Activated gamma-delta T cell (primary cell): Measurements from ENCODE around the gene FGF5.
"Not testable (repeated sequence)": the region's sequence is repeated elsewhere in the genome, so short reads cannot be mapped to it uniquely, and the experiment has no call there.

ENCODE experiments used
- DNase-seq: peaks from one replicate; lab custom pipeline; 2025; lab: John Stamatoyannopoulos, UW
- total RNA-seq, 2 donors: gene quantifications; one replicate each; lab custom pipeline; 2026; lab: John Stamatoyannopoulos, UW

FGF5 gene, protein sequence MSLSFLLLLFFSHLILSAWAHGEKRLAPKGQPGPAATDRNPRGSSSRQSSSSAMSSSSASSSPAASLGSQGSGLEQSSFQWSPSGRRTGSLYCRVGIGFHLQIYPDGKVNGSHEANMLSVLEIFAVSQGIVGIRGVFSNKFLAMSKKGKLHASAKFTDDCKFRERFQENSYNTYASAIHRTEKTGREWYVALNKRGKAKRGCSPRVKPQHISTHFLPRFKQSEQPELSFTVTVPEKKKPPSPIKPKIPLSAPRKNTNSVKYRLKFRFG
- 0 reads per million in 2 donors for total RNA-seq

DNA sequence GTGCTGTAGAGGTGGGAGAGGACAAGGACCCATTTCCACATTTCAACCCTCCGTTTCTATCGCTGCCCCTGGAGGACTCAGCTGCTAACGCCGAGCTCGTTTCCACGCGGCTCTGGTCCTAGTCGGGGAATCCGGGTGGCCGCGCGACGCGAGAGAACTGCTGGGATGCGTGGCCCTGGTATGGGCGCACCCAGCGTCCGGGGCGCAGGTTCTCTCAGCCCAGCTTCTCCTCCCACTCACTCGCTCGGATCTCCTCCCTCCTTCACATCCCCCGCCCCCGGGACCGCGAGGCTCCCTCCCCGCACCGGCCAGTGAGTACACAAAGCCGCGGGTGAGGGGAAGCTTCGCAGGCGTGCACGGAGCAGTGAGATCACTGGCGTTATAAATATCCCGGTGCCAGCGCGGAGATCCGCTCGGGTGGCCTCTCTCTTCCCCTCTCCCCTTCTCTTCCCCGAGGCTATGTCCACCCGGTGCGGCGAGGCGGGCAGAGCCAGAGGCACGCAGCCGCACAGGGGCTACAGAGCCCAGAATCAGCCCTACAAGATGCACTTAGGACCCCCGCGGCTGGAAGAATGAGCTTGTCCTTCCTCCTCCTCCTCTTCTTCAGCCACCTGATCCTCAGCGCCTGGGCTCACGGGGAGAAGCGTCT is at the start of gene FGF5:
Gene FGF5, plus strand, starts transcription at position 412 of the 649 bp plus-strand sequence. Its CDS starts 161 bp downstream, at position 573.
- no peak for DNase-seq

DNA sequence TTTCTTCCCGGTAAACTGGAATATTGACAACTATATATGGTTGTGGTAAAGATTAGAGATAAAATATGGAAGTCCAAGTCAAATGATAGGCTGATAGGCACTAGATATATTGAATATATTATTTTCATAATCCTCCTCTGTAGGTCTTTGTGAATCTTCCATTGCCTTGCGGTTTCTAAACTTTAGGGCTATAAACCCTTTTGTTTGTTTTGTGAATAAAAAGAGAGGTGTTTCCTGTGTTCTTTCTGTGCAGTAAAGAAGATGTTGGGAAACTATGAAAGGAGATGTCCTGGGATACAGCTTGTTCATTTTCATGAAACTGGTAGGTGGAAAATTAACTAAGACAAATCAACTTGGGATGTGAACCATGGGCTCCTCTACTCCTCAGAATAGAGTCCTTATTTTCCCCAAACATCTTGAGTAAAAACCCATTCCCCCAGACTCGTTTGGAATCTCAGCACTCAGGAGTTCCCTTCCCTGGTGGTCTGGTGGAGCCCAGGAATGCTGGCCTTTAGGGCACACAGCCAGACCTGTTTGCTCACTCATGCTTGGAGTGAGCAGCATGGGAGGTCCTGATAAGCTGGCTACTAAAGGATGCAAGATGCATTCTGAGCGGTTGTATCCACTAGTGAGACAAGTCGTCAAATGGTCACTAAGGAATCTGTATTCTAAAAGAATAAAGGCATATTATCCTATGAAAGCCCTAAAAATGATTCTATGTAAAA is 47.0 kb upstream of the FGF5 start:
- no peak for DNase-seq

DNA sequence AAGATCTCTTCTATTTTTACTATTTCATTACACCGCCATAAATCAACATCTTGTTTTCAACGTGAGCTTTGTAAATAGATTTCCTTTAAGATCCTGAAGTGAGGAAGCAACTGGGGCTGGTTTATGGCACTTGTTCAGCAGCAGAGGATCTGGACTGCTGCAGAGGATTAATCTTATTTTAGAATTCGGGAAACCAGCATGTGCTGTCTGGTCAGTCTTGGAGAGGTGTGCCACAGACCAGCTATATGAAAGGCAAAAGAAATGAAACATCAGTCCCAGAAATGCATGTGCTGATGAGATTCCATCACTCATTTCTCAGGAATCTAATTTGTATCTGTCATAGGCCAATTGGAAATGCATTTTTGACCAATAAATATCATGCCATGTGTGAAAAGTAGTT is 45.8 kb upstream of the FGF5 start:
- no peak for DNase-seq

DNA sequence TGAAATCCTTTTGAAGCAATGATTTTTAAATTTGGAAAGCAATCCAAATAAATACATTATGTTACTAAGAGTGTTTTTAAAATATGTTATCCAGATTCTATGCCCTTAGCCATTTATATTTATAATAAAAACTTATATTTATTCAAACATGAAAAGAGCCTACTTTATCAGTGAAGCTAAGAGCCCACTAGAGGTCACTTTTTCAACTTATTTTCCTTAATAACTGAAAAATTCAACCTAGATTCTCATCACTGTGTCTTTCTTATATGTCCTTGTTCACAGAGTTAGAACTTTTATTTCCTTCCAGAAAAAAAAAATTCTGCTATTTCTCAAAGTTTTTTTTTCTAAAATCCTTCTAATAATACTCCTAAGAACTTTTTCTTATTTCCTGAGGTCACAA is 45.3 kb upstream of the FGF5 start:
- DNase-seq, result no peak

DNA sequence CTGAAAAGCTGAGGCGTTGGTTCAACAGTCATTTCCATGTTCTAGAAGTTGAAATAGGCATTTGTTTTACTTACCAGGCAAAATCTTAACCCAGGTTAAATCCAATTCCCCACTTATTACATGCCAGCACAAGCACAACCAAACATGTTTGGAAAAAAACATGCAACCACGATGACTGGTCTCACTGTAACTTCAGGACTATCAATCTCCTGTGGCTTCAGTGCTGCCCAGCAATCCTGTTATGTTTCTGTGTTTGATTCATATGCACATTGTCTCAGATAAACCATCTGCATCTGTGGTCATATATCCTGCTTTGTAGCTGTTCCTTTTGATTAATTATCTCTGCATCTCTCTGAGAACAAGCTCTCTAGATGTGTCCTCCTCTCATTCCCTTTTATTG is 40.9 kb upstream of the FGF5 start:
- DNase-seq, result no peak

DNA sequence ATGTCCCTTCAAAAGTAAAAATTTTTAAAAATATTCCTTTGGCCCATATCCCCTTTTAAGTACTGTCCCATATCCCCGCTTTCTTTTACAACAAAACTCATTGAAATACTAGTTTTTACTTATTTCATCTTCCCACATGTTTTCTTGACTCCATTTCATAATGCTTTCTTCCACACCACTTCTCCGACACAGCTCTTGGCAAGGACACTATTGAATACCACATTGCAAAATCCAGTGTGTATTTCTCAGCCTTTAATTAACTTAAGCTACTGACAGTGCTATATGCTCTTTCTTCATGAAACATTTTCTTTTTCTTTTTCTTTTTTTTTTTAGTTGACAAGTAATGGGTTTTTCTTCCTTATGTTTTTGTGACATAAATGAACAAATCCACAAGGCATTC is 40.4 kb upstream of the FGF5 start:
- no peak for DNase-seq

DNA sequence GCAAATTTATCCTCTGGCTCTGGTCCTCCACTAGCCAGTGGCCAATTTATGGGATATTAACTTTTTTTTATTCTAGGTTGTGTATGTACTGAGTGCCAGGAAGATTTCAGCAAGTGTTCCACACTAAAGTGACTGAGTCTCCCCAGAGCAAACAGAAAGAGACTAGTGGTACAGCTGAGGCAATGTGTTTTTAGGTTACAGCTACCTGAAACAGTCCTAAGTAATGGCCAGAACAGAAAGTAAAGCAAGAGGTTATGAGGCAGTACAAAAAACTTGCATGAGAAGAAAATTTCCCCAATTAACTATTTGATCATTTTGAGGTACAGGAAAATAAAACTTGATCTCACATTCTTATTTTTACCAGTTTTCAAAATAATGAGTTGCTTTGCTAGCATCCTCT is 38.0 kb upstream of the FGF5 start:
- DNase-seq, result no peak

DNA sequence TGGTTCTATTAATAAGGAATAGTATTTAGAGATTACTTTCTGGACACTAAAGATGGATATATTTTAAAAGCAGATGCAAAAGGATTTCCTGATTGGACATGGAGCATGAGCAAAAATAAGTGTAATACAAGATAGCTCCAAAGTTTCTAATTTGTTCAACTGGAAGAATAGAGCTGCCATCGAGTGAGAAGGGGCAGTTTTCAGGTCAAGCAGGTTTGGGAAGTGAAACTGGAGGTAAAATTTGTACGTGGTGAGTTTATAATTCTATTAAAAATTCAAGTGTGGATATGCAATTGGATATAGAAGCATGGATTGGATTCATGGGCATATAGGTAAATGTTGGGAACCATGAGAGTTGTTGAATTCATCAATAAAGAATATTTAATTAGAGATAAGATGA is 37.3 kb upstream of the FGF5 start:
- no peak for DNase-seq

DNA sequence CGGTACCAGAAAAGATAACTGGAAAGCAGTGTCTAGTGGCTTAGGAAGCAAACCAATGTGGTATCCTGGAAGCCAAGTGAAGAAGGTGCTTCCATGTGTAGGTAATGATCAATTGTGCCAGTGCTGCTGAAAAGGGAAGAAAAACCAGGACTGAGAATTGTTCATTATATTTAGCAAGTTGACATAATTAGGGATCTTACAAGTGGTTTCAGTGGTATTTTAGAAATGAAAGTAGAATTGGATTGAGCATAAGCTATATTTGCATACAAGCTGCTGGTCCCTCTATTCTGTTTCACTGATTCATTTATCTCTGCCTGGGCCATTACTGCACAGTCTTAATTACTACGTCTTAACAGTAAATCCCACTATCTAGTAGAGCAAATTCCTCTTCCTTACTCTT is 36.9 kb upstream of the FGF5 start:
- DNase-seq, result no peak

DNA sequence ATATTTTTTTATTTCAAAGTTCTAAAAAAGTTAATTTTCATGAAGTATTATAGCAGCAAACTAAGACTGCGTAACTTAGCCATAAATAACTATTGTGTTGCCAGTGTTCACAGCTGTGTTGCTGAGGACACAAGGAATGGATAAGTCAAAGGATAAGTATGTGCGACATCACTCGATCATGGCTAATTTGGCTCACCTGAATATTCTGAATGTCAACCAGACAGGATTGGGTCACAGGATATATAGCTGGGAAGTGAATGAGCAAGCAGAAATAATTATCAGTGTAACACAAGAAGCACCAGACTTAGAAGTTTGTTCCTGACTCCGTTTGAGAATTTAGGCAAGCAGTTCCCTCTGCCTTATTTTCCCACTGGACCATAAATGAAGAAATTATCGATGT is 35.3 kb upstream of the FGF5 start:
- no peak for DNase-seq

DNA sequence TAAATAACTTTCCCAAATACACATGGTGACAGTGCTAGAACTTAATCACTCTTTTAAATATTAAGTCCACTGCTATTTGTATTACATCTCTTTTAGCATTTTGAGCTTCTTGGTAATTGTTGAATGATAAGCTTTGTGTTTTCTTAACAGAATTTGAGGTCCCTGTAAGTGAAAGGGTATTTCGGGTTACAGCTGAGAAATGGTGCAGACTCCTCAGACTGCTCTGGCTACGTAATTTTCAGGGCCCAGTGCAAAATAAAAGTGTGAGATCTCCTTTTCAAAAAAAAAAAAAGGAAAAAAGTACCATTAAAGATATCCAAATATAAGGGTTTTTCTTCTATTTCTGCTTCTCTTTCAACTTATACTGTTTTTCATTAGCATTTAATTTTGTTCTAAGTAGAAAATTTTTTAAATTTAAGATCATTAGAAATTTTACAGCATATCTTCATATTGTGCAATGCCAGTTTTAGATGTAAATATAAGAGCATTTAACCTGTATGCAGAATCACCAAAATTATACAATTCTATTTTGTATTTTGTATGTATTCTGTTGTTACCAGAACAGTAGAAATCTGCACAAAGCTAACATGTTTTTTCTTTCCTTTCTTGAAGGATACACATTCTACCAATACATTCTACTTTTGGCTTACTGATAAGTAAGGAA is 33.6 kb upstream of the FGF5 start:
- no peak for DNase-seq

DNA sequence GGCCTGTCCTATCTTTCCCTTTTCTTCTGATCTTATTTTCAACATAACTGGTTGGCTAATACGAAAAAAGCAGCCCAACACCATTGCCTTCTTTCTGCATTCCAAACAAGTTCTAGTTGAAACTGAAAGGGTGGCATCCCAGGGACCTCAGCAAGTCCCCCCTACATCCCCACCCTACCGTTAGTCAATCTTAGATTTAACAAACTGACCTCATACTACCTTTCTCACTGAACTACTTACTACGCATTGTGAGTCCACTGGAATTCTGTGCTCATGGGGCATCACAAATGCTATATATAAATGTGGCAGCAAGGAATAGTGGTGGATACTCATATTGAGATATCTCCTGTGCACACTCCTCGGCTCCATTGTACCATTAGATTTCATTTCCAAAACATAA is 33.1 kb upstream of the FGF5 start:
- no peak for DNase-seq

DNA sequence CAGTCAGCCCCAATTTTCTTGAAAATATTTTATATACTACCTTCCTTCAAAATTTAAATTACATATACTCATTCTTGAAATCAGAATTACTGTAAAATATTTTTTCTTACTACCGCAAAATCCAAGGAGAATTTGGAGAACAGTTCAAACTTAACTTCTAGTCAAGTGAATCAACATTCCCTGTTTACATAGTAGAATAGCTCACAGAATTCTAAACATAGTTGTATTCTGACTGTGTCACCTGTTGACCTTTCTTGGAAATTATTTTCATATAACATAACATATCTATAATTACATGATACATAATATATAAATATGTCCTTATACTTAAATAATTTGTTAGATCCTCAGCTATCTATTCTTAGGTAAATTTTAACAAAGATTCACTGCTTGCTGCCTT is 31.0 kb upstream of the FGF5 start:
- no peak for DNase-seq

DNA sequence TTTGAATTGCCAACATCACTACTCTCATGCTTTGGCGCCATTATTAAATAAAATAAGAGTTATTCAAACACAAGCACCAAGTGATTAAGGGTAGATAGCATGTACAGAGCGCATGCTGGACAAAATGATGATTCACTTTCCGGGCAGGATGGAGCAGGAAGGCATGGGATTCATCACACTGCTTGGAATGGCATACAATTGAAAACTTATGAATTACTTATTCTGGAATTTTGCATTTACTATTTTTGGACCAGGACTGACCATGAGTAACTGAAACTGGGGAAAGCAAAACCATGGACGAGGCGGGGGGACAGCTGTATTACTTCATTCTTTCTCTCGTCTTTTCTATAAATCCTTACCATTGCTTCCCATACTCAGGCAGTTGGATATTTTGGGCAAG is 28.5 kb upstream of the FGF5 start:
- no peak for DNase-seq

DNA sequence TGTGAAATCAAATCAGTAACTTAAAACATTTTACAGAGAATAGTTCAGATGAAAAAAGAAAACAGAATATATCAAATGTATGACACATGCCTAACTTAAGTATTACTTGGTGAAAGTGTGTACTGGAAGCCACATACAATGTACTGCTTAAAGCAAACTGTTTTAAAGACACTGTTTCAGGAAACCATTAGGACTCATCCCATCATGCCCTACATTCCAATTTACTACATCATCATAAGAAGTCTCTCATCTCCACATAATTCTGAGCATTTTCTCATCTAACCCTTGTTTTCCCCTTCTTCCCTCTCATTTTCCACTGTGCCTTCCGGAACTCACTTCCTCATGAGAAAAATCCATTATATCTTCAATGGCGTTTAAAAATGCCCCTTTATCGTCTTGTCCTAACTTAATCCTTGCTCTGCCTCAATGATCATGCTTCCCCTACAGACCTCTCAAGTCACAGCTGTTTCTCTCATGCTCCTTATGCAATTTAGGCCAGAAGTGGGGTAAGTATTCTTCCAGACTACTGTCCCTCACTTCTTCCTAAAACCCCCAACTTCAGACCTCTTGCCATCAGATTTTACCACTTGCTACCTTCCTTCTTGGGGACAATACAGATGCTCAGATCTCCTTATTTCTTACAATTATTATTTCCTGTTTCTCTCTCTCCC is 26.8 kb upstream of the FGF5 start:
- DNase-seq, result no peak

DNA sequence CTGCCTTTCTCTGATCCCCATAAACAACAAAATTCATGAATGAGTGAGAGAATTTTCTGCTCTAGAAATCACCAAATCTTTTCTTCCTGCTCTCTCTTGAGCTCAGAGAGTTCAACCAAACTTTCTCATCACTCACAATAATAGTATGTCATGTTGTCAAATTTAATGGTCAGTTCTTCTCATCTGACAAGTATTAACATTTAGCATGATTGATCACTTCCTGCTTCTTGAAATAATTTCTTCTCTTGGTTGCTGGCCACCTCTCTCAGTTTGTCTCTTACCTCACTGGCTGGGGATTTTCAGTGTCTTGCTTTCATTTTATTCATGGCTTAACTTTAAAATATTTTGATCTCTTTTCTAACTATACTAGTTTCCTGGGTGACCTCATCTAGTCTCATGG is 25.5 kb upstream of the FGF5 start:
- no peak for DNase-seq

DNA sequence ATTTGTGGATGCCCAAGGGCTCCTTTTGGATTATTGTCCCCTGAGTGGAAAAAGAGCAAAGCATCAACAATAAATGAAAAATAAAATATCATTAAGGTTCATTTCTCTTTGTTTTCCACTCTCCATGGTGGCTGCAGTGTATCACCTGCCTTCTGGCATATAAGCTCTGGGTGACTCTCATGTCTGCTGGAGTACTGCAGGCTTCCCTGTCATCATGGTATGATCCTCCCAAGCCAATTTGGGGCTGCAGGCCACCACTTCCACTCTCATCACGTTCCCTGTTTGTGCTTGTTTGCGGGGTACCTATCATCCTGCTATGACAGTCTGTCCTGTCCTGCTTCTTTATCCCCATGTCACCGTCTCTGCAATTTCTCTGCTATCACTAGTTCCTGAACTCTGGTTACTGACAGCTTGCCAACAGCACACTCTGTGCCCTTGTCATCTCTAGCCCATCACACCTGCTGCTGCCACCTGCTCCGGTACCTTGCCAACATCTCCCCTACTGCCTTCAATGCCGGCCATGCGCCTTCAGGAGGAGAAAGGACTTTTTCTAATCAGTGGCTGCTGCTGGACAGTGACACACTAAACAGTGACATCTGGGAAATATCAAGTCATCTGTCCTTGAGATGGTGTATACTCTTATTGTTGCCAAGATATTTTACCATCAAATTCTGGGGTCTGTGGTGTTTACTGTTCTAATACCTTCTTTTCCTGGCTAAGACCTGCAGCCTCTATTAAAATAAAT is 23.0 kb upstream of the FGF5 start:
- DNase-seq, result no peak

DNA sequence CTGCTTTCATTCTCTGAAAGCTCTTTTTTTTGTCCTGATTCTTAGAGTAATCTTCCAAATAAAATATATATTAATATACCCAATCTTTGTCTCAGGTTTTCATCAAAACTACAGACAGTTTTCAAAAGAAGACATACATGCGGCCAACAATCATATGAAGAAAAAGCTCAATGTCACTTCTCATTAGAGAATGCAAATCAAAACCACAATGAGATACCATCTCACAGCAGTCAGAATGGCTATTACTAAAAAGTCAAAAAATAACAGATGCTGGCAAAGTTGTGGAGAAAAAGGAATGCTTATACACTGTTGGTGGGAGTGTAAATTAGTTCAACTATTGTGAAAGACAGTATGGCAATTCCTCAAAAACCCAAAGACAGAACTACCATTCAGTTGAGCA is 19.0 kb upstream of the FGF5 start:
- not testable (repeated sequence) for DNase-seq

DNA sequence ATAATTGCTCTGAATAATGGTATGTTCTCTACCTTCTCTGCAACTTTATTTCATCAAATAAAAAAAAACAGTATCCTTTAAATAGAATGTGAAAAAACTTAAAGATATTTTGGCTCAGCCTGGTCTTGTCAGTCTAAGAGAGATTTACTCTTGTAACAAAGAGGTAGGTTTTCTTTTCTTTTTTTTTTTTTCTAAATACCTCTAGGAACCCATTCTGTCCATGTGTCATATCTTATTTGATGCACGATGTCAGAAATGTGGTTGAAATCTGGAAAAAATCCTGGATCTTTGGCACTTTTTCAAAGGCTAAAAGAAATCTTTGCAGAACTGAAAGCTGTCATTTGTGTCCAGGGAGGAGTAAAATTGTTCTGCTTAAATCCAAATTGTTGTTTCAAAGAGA is 17.3 kb upstream of the FGF5 start:
- no peak for DNase-seq

DNA sequence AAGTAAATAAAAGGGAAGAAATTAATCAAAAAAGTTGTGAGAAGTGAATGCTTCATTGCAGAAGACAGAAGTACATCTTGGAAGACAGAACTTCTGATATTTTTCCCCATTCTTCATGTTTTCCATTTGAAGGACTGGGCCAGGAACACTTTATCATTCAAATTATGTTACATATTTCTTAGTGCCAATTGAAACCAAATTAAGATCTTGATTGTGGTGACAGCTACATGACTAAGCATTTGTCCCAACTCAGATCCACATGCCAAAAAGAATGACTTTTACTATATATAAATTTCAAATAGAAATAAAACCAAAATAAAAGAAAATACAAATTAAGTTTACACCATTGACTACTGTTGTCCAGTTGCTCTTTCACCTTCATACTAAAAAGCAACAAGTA is 14.0 kb upstream of the FGF5 start:
- no peak for DNase-seq

DNA sequence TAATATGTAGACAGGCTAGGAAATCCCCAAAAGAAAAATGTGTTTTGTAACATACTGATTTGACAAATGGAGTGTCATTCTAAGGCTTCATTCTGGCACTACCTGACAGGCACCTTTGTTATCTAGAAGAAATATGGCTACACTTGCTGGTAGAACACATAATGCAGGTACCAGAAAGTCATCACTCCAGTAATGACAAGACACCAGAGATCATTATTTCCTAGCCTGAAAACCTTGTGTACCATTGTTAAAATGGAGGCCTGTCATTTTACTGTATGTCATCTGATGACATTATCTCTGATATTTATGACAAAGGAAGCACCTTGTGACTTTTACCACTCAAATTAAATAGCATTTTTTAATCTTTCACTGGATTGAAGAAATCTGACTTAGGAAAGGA is 13.5 kb upstream of the FGF5 start:
- DNase-seq, result no peak
